Testis (tissue), 2 donors: Measurements from ENCODE around the gene TOR1AIP2.

Experiments used
- CTCF ChIP-seq, 3 experiments: fragments of 450-650 bp in 2 of 3; fragments of 200-600 bp in 1 of 3; sonication (generic) in 1 of 3; IDR thresholded peaks; one replicate each; pipeline ENCODE4 v1.5.1; 2016 to 2019; ENCODE audit warnings: antibody characterized with exemption in 3 of 3, mild to moderate bottlenecking in 2 of 3, moderate library complexity in 1 of 3
- POLR2A ChIP-seq: fragments of 450-650 bp; IDR thresholded peaks from one replicate; pipeline ENCODE4 v1.6.1; 2017; ENCODE audit warnings: antibody characterized with exemption, mild to moderate bottlenecking, moderate library complexity

- no peak for TF ChIP-seq POLR2A
- TF ChIP-seq CTCF (IDR thresholded peaks at IDR 0.05), result no peak
These were observed 63.1 kb downstream of the TOR1AIP2 start for GRCh38 chr1:179814546-179814838.
